OCI-LY1 (cell line): ENCODE measurements around the gene HAPLN2.

ENCODE experiments used
- H2AFZ ChIP-seq: fragments of 200-600 bp; sonication (generic), shearing (Covaris generic); 2 replicates; pipeline ENCODE4 v1.6.0; 2014; ENCODE audit warnings: antibody characterized with exemption, mild to moderate bottlenecking, low read length
- H3F3A ChIP-seq: fragments of 200-600 bp; sonication (generic), shearing (Covaris generic); 2 replicates; pipeline ENCODE4 v1.6.0; 2014; ENCODE audit warnings: mild to moderate bottlenecking, antibody characterized with exemption, low read length, moderate library complexity; ENCODE audit not compliant: insufficient read depth
- H3K27ac ChIP-seq: fragments of 200-600 bp; sonication (generic); 2 replicates; pipeline ENCODE4 v1.5.1; 2014; ENCODE audit warnings: low read length, mixed run types, mild to moderate bottlenecking, low read depth; ENCODE audit not compliant: poor library complexity, severe bottlenecking
- H3K27me3 ChIP-seq: fragments of 200-600 bp; sonication (generic); 2 replicates; pipeline ENCODE4 v1.6.0; 2014; ENCODE audit warnings: antibody characterized with exemption, mild to moderate bottlenecking, low read length, moderate library complexity; ENCODE audit not compliant: insufficient read depth
- H3K36me3 ChIP-seq: fragments of 200-600 bp; sonication (generic); 2 replicates; pipeline ENCODE4 v1.6.1; 2014; ENCODE audit warnings: mild to moderate bottlenecking, antibody characterized with exemption, low read length, moderate library complexity, mixed read lengths; ENCODE audit not compliant: insufficient read depth
- H3K4me1 ChIP-seq: fragments of 200-600 bp; sonication (generic); 2 replicates; pipeline ENCODE4 v1.5.1; 2014; ENCODE audit warnings: mild to moderate bottlenecking, low read length, moderate library complexity; ENCODE audit not compliant: insufficient read depth, severe bottlenecking
- H3K4me2 ChIP-seq: fragments of 200-600 bp; sonication (generic), shearing (Covaris generic); 2 replicates; pipeline ENCODE4 v1.6.1; 2014; ENCODE audit warnings: low read length
- H3K4me3 ChIP-seq: fragments of 200-600 bp; sonication (generic); 2 replicates; pipeline ENCODE4 v1.5.1; 2014; ENCODE audit warnings: low read length, low read depth, mild to moderate bottlenecking, mixed read lengths; ENCODE audit not compliant: poor library complexity, severe bottlenecking
- H3K79me2 ChIP-seq: fragments of 200-600 bp; shearing (Covaris generic); 2 replicates; pipeline ENCODE4 v1.6.1; 2016; ENCODE audit warnings: mixed run types, low read length, mixed read lengths; ENCODE audit not compliant: insufficient read depth
- H3K9ac ChIP-seq: fragments of 200-600 bp; sonication (generic), shearing (Covaris generic); 2 replicates; pipeline ENCODE4 v1.6.1; 2014; ENCODE audit warnings: mild to moderate bottlenecking, low read length, mixed read lengths
- H3K9me2 ChIP-seq: fragments of 200-600 bp; sonication (generic), shearing (Covaris generic); 2 replicates; pipeline ENCODE4 v1.6.1; 2014; ENCODE audit warnings: low read depth, mild to moderate bottlenecking, low read length, mixed read lengths
- H3K9me3 ChIP-seq: fragments of 200-600 bp; shearing (Covaris generic); 2 replicates; pipeline ENCODE4 v1.6.1; 2014; ENCODE audit warnings: low read length, mixed read lengths
- H4K20me1 ChIP-seq: fragments of 200-600 bp; sonication (generic), shearing (Covaris generic); 2 replicates; pipeline ENCODE4 v1.6.0; 2016; ENCODE audit warnings: mild to moderate bottlenecking, low read length; ENCODE audit not compliant: insufficient read depth
- CTCF ChIP-seq: fragments of 200-600 bp; sonication (generic), shearing (Covaris generic); IDR thresholded peaks from 2 replicates; pipeline ENCODE4 v1.5.1; 2017; ENCODE audit warnings: mild to moderate bottlenecking, antibody characterized with exemption, low read length, moderate library complexity, mixed read lengths
- EZH2 ChIP-seq: fragments of 200-600 bp; sonication (generic), shearing (Covaris generic); IDR thresholded peaks from 2 replicates; pipeline ENCODE4 v1.8.0; 2017; ENCODE audit warnings: borderline replicate concordance, mixed run types, mild to moderate bottlenecking, antibody characterized with exemption, low read length, moderate library complexity, mixed read lengths

HAPLN2 gene

GRCh38 chr1:156652131-156652991 lies 33.1 kb downstream of the HAPLN2 start:
- Histone ChIP-seq H3K4me2 (no peak overlapping the region), H3K9me2 (no peaks in the 10 kb centered on the region), H3K4me1 (no peaks in the 10 kb centered on the region), H3K36me3 (no peaks in the 10 kb centered on the region), H4K20me1 (no peaks in the 10 kb centered on the region), H3K27me3 (peaks cover 6% of the 10 kb centered on the region), H3K79me2 (no peaks in the 10 kb centered on the region), H3K27ac (no peak overlapping the region), H2AFZ (no peak overlapping the region), H3K4me3 (no peak overlapping the region), H3F3A (no peaks in the 10 kb centered on the region), H3K9me3 (no peaks in the 10 kb centered on the region), H3K9ac (no peak overlapping the region)
- TF ChIP-seq CTCF (no peak), EZH2 (no peak)

GRCh38 chr1:156652992-156653355 lies 33.8 kb downstream of the HAPLN2 start:
- no peaks in the 10 kb centered on the region for H3K79me2 ChIP-seq
- no peaks in the 10 kb centered on the region for H3K9me3 ChIP-seq
- H4K20me1 ChIP-seq, result no peaks in the 10 kb centered on the region

GRCh38 chr1:156654700-156655099 lies 35.5 kb downstream of the HAPLN2 start:
- Histone ChIP-seq H3K36me3 (no peaks in the 10 kb centered on the region), H3K27me3 (peaks cover 6% of the 10 kb centered on the region), H3K79me2 (no peaks in the 10 kb centered on the region), H3K4me2 (no peak overlapping the region), H2AFZ (no peak overlapping the region), H3K9me2 (no peaks in the 10 kb centered on the region), H3F3A (no peaks in the 10 kb centered on the region), H3K27ac (no peak overlapping the region), H3K9me3 (no peaks in the 10 kb centered on the region), H3K4me1 (peaks cover 6% of the 10 kb centered on the region), H4K20me1 (no peaks in the 10 kb centered on the region), H3K4me3 (no peak overlapping the region), H3K9ac (no peak overlapping the region)
- no peak for TF ChIP-seq CTCF
- TF ChIP-seq EZH2, result no peak

More at GRCh38 chr1:156652992-156653355, 33.8 kb downstream of the HAPLN2 start:
- Histone ChIP-seq H2AFZ (no peak overlapping the region), H3K4me2 (no peak overlapping the region), H3K4me3 (no peak overlapping the region), H3K4me1 (no peaks in the 10 kb centered on the region), H3K27me3 (peaks cover 6% of the 10 kb centered on the region), H3K9me2 (no peaks in the 10 kb centered on the region), H3K36me3 (no peaks in the 10 kb centered on the region), H3K9ac (no peak overlapping the region), H3F3A (no peaks in the 10 kb centered on the region), H3K27ac (no peak overlapping the region)
- TF ChIP-seq EZH2, result no peak
- no peak for TF ChIP-seq CTCF
